ENCODE measurements around the gene MARCKSL1.
"Not testable (repeated sequence)": the region's sequence is repeated elsewhere in the genome, so short reads cannot be mapped to it uniquely, and the experiment has no call there.

Gene MARCKSL1

DNA sequence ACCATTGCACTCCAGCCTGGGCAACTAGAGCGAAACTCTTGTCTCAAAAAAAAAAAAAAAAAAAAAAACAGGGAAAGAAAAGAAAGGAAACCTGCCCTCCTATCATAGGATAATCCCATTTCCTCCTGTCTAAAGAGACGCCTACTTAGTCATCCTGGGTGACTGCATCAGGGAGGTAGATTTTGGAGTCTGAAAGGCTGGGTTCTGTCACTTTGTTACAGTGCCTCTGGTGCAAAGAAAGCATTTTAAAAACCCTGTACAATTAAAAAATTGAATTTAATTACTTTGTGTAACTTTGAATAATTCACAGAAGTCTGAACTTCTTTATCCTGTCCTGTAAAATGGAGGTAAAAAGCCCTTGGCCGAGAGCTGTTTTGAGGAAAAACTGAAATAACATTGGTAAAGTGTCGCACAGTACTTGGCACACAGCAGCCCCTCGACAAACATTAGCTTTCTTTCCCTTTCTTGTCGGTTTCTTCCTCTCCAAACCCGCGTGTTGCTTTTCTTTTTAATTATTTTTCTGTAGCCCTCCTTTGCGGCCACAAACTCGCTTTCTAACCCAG lies 44.8 kb downstream of the MARCKSL1 start:
- Histone ChIP-seq H3K9me3 (ENCODE audit: control insufficient read depth, low read length) (no peaks in the 10 kb centered on the region), H3K4me1 (no peaks in the 10 kb centered on the region), H3K27ac (peak overlapping the region; percentile 71), H2AFZ (peak overlapping the region; percentile 96), H3K79me2 (no peaks in the 10 kb centered on the region), H3K27me3 (ENCODE audit: control insufficient read depth, insufficient read depth, low read length) (no peaks in the 10 kb centered on the region), H3K9ac (no peak overlapping the region), H3K36me3 (ENCODE audit: control insufficient read depth, insufficient read depth, low read length) (no peaks in the 10 kb centered on the region), H3K4me3 (ENCODE audit: low read depth, low read length) (peak overlapping the region; percentile 93), H3K4me2 (ENCODE audit: low read length) (peak overlapping the region; percentile 77)
- TF ChIP-seq, protein P1, sequence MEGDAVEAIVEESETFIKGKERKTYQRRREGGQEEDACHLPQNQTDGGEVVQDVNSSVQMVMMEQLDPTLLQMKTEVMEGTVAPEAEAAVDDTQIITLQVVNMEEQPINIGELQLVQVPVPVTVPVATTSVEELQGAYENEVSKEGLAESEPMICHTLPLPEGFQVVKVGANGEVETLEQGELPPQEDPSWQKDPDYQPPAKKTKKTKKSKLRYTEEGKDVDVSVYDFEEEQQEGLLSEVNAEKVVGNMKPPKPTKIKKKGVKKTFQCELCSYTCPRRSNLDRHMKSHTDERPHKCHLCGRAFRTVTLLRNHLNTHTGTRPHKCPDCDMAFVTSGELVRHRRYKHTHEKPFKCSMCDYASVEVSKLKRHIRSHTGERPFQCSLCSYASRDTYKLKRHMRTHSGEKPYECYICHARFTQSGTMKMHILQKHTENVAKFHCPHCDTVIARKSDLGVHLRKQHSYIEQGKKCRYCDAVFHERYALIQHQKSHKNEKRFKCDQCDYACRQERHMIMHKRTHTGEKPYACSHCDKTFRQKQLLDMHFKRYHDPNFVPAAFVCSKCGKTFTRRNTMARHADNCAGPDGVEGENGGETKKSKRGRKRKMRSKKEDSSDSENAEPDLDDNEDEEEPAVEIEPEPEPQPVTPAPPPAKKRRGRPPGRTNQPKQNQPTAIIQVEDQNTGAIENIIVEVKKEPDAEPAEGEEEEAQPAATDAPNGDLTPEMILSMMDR (IDR thresholded peaks at IDR 0.05) = no peak

DNA sequence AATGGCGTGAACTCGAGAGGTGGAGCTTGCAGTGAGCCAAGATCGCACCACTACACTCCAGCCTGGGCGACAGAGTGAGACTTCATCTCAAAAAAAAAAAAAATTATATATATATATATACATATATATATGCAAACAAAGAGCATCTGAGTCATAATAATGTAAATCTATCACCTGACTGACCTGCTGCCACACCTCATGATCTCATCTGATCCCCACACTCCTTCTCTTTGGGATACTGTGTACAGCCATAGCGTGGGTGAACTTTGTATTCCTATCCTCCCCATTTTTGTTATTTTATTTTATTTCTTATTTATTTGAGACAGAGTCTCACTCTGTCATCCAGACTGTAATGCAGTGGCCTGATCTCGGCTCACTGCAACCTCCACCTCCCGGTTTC lies 46.8 kb downstream of the MARCKSL1 start:
- no peak overlapping the region for H3K9ac ChIP-seq
- TF ChIP-seq, protein P1 (IDR thresholded peaks at IDR 0.05) = no peak
- H3K27me3 ChIP-seq (ENCODE audit: control insufficient read depth, insufficient read depth, low read length) = no peaks in the 10 kb centered on the region
- H2AFZ ChIP-seq = no peak overlapping the region
- no peak overlapping the region for H3K27ac ChIP-seq
- H3K9me3 ChIP-seq (ENCODE audit: control insufficient read depth, low read length) = no peaks in the 10 kb centered on the region
- H3K79me2 ChIP-seq = no peaks in the 10 kb centered on the region
- no peak overlapping the region for H3K4me3 ChIP-seq (ENCODE audit: low read depth, low read length)
- no peaks in the 10 kb centered on the region for H3K36me3 ChIP-seq (ENCODE audit: control insufficient read depth, insufficient read depth, low read length)
- no peak overlapping the region for H3K4me2 ChIP-seq (ENCODE audit: low read length)
- no peaks in the 10 kb centered on the region for H3K4me1 ChIP-seq

DNA sequence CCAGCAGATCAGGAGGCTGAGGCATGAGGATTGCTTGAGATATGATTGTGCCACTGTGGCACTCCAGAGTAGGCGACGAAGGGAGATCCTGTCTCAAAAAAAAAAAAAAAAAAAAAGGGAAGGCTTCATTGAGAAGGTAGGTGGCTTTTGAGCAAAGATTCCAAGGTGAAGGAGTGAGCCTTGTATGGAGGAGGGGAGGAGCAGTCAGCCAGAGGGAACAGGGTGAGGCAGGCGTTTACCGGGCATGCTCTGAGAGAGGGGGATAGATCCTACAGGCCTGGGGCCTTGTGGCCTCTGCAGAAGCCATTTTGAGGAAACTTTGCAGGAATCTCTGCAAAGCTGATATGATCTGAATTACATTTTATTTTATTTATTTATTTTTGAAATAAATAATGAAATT lies 49.3 kb downstream of the MARCKSL1 start:
- no peaks in the 10 kb centered on the region for H3K27me3 ChIP-seq (ENCODE audit: control insufficient read depth, insufficient read depth, low read length)
- no peak overlapping the region for H3K4me3 ChIP-seq (ENCODE audit: low read depth, low read length)
- no peaks in the 10 kb centered on the region for H3K9me3 ChIP-seq (ENCODE audit: control insufficient read depth, low read length)
- no peak overlapping the region for H3K9ac ChIP-seq
- no peaks in the 10 kb centered on the region for H3K4me1 ChIP-seq
- TF ChIP-seq, protein P1 (IDR thresholded peaks at IDR 0.05) = no peak
- H3K79me2 ChIP-seq = no peaks in the 10 kb centered on the region
- no peaks in the 10 kb centered on the region for H3K36me3 ChIP-seq (ENCODE audit: control insufficient read depth, insufficient read depth, low read length)
- H3K4me2 ChIP-seq (ENCODE audit: low read length) = no peak overlapping the region
- no peak overlapping the region for H3K27ac ChIP-seq
- H2AFZ ChIP-seq = no peak overlapping the region

DNA sequence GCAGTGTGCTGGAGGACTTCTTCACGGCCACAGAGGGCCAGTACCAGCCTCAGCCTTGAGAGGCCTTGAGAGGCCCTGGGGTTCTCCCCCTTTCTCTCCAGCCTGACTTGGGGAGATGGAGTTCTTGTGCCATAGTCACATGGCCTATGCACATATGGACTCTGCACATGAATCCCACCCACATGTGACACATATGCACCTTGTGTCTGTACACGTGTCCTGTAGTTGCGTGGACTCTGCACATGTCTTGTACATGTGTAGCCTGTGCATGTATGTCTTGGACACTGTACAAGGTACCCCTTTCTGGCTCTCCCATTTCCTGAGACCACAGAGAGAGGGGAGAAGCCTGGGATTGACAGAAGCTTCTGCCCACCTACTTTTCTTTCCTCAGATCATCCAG lies 50.4 kb downstream of the MARCKSL1 start:
- H3K27ac ChIP-seq = no peak overlapping the region
- no peaks in the 10 kb centered on the region for H3K9me3 ChIP-seq (ENCODE audit: control insufficient read depth, low read length)
- H3K4me3 ChIP-seq (ENCODE audit: low read depth, low read length) = no peak overlapping the region
- no peak overlapping the region for H2AFZ ChIP-seq
- H3K79me2 ChIP-seq = no peaks in the 10 kb centered on the region
- H3K4me1 ChIP-seq = no peaks in the 10 kb centered on the region
- no peak overlapping the region for H3K9ac ChIP-seq
- TF ChIP-seq, protein P1 (IDR thresholded peaks at IDR 0.05) = no peak
- H3K36me3 ChIP-seq (ENCODE audit: control insufficient read depth, insufficient read depth, low read length) = no peaks in the 10 kb centered on the region
- H3K27me3 ChIP-seq (ENCODE audit: control insufficient read depth, insufficient read depth, low read length) = no peaks in the 10 kb centered on the region
- H3K4me2 ChIP-seq (ENCODE audit: low read length) = no peak overlapping the region

DNA sequence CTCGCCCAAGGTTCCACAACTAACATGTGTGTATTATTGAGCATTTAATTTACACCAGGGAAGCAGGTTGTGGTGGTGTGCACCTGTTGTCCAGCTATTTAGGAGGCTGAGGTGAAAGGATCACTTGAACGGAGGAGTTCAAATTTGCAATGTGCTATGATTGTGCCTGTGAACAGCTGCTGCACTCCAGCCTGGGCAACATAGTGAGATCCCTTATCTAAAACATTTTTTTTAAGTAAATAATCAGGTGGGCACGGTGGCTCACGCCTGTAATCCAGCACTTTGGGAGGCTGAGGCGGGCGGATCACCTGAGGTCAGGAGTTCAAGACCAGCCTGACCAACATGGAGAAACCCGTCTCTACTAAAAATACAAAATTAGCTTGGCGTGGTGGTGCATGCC lies 51.3 kb downstream of the MARCKSL1 start:
- not testable (repeated sequence) for H3K27ac ChIP-seq; H3K36me3 ChIP-seq (ENCODE audit: control insufficient read depth, insufficient read depth, low read length); H3K9me3 ChIP-seq (ENCODE audit: control insufficient read depth, low read length); H3K4me1 ChIP-seq; H3K9ac ChIP-seq; H3K79me2 ChIP-seq; H3K27me3 ChIP-seq (ENCODE audit: control insufficient read depth, insufficient read depth, low read length); H2AFZ ChIP-seq; H3K4me3 ChIP-seq (ENCODE audit: low read depth, low read length); H3K4me2 ChIP-seq (ENCODE audit: low read length)

All from parathyroid adenoma (tissue), 2 donors.